ENCODE measurements around the gene MAP3K12.

DNA sequence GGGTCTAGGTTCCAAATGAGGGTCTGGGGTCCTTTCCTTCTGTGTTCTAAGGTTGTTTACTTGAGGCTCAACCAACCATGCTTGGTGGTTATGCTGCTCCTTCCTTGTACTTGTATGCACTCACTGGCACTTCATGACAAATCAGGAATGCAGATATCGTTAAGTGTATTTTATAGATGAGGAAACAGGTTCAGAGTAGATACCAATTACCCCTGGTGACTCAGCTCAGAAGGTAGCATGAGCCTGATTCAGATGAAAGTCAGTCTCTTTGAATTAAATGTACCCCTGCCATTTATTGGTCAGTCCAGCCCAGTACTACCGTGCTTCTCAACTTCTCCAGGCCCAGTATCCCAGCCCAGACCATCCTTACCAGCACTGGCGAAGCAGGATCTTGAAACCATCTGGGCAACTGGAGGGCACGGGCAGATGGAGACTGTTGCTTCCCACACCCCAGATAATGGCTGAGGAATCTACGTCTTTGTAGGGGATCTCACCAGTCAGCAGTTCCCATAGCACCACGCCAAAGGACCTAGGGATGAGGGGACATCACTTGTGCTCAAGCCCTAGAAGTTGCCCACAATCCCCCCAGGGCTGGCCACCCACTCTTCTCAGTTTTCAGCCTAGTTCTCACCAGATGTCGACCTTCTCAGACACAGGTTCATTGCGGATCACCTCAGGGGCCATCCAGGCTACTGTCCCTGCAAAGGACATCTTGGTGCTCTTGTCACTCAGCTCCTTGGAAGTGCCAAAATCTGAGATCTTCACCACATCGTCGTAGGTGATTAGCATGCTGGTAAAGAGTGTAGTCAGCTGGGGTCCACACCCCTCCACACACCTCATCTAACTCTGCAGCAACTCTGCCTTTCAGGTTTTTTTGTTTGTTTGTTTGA lies 14.3 kb downstream of the MAP3K12 start:
- TF ChIP-seq SP1 (IDR thresholded peaks at IDR 0.05) (no peak), SUZ12 (IDR thresholded peaks at IDR 0.05) (no peak), ELF4 (IDR thresholded peaks at IDR 0.05) (no peak), FOXM1 (IDR thresholded peaks at IDR 0.05; ENCODE audit: borderline replicate concordance) (no peak), FOXA1 (IDR thresholded peaks at IDR 0.05) (no peak), ARNT (IDR thresholded peaks at IDR 0.05) (no peak)
